CD14-positive monocyte (primary cell): ENCODE results near the gene ARFGAP3. TPM values are rescaled to one million over a fixed set of nuclear protein-coding genes. Genes with fewer than 3 reads are reported as not detected.

Experiments used
- DNase-seq, 3 donors: peaks; one replicate each; pipeline ENCODE4 v3.0.0-alpha.2; 2011 to 2022
- H2AFZ ChIP-seq: 2 replicates; pipeline ENCODE4 v1.6.0; 2012; ENCODE audit warnings: mild to moderate bottlenecking, low read depth, low read length, inconsistent platforms; ENCODE audit not compliant: insufficient read depth, poor library complexity, severe bottlenecking
- H3K27ac ChIP-seq, 2 donors: 1 replicate in 1 of 2; 2 replicates in 1 of 2; pipeline ENCODE4 v1.5.1; 2012 to 2013; ENCODE audit warnings: low read length in 2 of 2, control low read depth in 1 of 2, inconsistent platforms in 1 of 2, low read depth in 1 of 2, mild to moderate bottlenecking in 1 of 2
- H3K27me3 ChIP-seq, 2 donors: one replicate each; pipeline versions ENCODE4 v1.6.0 to v1.6.1; 2011 to 2013; ENCODE audit warnings: low read length in 2 of 2; ENCODE audit not compliant: control insufficient read depth in 2 of 2, insufficient read depth in 2 of 2
- H3K36me3 ChIP-seq, 2 donors: replicated peaks in 1 of 2; 1 replicate in 1 of 2; 2 replicates in 1 of 2; pipeline versions ENCODE4 v1.5.1 to v1.6.1; 2012 to 2013; ENCODE audit warnings: low read length in 2 of 2, control low read depth in 1 of 2, inconsistent platforms in 1 of 2, mild to moderate bottlenecking in 1 of 2; ENCODE audit not compliant: insufficient read depth in 2 of 2, control insufficient read depth in 1 of 2
- H3K4me1 ChIP-seq, 2 donors: 1 replicate in 1 of 2; 2 replicates in 1 of 2; pipeline versions ENCODE4 v1.5.1 to v1.6.1; 2012 to 2013; ENCODE audit warnings: low read length in 2 of 2, control low read depth in 1 of 2, inconsistent platforms in 1 of 2, mild to moderate bottlenecking in 1 of 2, moderate library complexity in 1 of 2; ENCODE audit not compliant: insufficient read depth in 2 of 2, control insufficient read depth in 1 of 2
- H3K4me2 ChIP-seq: replicated peaks from 2 replicates; pipeline ENCODE3; 2012; ENCODE audit warnings: low read length, moderate library complexity, mild to moderate bottlenecking; ENCODE audit not compliant: poor library complexity, severe bottlenecking; ENCODE audit errors: extremely low read depth
- H3K4me3 ChIP-seq, 3 experiments: fragments of 200-600 bp in 1 of 3; sonication (generic) in 1 of 3; replicated peaks in 1 of 3; 1 replicate in 2 of 3; 2 replicates in 1 of 3; pipeline ENCODE4 v1.5.1; 2011 to 2013; ENCODE audit warnings: low read length in 3 of 3, mild to moderate bottlenecking in 3 of 3, control low read depth in 2 of 3, low read depth in 2 of 3, inconsistent platforms in 1 of 3, moderate library complexity in 1 of 3
- H3K79me2 ChIP-seq: 2 replicates; pipeline ENCODE4 v1.6.0; 2012; ENCODE audit warnings: mild to moderate bottlenecking, control low read depth, inconsistent platforms, low read length, moderate library complexity; ENCODE audit not compliant: insufficient read depth
- H3K9ac ChIP-seq: 2 replicates; pipeline ENCODE4 v1.6.0; 2017; ENCODE audit warnings: low read length, mild to moderate bottlenecking; ENCODE audit not compliant: insufficient read depth, poor library complexity, severe bottlenecking
- H3K9me3 ChIP-seq, 2 donors: replicated peaks in 1 of 2; 1 replicate in 1 of 2; 2 replicates in 1 of 2; pipeline versions ENCODE4 v1.5.1 to v1.6.1; 2012 to 2013; ENCODE audit warnings: low read length in 2 of 2, control low read depth in 1 of 2; ENCODE audit not compliant: control insufficient read depth in 1 of 2, insufficient read depth in 1 of 2
- H4K20me1 ChIP-seq: 2 replicates; pipeline ENCODE4 v1.6.0; 2012; ENCODE audit warnings: mild to moderate bottlenecking, low read length, control low read depth, moderate library complexity; ENCODE audit not compliant: insufficient read depth
- H3K27ac Mint-ChIP-seq, 7 donors: one replicate each; pipeline ENCODE4 v1.8.0; 2020; ENCODE audit warnings: mild to moderate bottlenecking in 7 of 7, mixed read lengths in 7 of 7, moderate library complexity in 6 of 7, inconsistent platforms in 2 of 7
- H3K27me3 Mint-ChIP-seq, 3 donors: one replicate each; pipeline ENCODE4 v1.8.0; 2021 to 2022; ENCODE audit warnings: low read depth in 3 of 3, mild to moderate bottlenecking in 3 of 3, mixed read lengths in 3 of 3, moderate library complexity in 3 of 3, inconsistent platforms in 1 of 3
- H3K36me3 Mint-ChIP-seq, 2 donors: one replicate each; pipeline ENCODE4 v1.8.0; 2020; ENCODE audit warnings: mixed read lengths in 2 of 2, inconsistent platforms in 1 of 2, mild to moderate bottlenecking in 1 of 2
- H3K4me1 Mint-ChIP-seq: one replicate; pipeline ENCODE4 v1.8.0; 2020; ENCODE audit warnings: mild to moderate bottlenecking, mixed read lengths
- H3K4me3 Mint-ChIP-seq, 2 donors: one replicate each; pipeline ENCODE4 v1.8.0; 2020; ENCODE audit warnings: mild to moderate bottlenecking in 2 of 2, mixed read lengths in 2 of 2, moderate library complexity in 1 of 2
- H3K9me3 Mint-ChIP-seq, 7 donors: one replicate each; pipeline ENCODE4 v1.8.0; 2020 to 2022; ENCODE audit warnings: mixed read lengths in 7 of 7, mild to moderate bottlenecking in 6 of 7, moderate library complexity in 6 of 7, inconsistent platforms in 2 of 7
- WGBS: methylation state at CpG from one replicate; pipeline ENCODE4 v1.1.5; 2013; ENCODE audit warnings: missing lambda C conversion rate; ENCODE audit not compliant: insufficient coverage; 5-methylcytosine and 5-hydroxymethylcytosine counted together
- intact Hi-C, 2 donors: fragments of 100-400 bp; cut with micrococcal nuclease; formaldehyde crosslinking; loops; one replicate each; pipeline versions ENCODE4 v1.15.0 to v1.15.1; 2023
- polyA plus RNA-seq, 3 donors: library from polyadenylated mRNA; depleted of rRNA in 1 of 3; unstranded in 2 of 3; stranded (reverse) in 1 of 3; fragments of 300-500 nt in 2 of 3; fragments of >200 nt in 1 of 3; fragmentation: Illumina TruSeq in 2 of 3; gene quantifications; 1 replicate in 2 of 3; 2 replicates in 1 of 3; pipeline ENCODE4 v1.2.3, GENCODE V29; 2012 to 2021
- TF ChIP-seq, protein P1 (sequence below): fragments of 200-600 bp; IDR thresholded peaks from one replicate; pipeline ENCODE4 v1.8.0; 2022; ENCODE audit warnings: antibody characterized with exemption, mild to moderate bottlenecking

ARFGAP3 gene
- polyA plus RNA-seq, 3 donors: 22.3 to 38.7 (median 34.8) TPM

DNA sequence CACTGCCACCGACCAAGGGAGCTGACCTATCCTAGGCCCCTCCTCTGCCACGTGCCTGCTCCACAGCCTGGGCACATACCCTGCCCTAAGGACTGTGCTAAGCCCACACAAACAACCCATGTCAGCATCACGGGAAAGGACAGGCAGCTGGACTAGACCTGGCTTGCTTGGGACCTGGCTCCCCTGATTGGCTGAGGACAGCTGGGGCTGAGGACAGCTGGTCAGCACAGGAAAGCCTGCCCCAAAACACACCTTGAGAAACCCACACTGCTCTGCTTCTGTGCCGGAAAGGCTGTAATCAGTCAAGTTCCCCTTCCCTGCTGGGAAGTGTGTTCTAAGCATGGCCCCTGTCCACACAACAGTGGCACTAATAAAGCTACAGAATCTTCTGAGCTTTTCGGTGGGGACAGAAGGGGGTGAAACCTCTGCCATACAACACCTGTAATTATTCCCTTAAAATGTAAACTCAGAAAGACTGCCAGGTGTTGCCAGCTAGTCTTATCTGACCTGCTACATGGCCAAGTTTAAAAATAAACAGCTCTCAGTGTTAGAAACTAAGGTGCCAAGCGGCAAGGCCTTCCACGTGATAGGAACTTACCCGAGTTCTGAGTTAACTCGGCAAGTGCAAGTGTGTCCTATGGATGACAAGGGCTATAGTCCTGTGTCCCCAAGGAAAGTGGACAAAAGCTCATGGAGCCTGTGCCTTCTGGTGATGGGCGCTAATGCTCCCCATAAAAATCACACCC, 35.7 kb upstream of the ARFGAP3 start:
- Histone ChIP-seq H3K9me3 (no peaks in the 10 kb centered on the region), H3K4me3 (peak overlapping the region in 1 of 3 experiments; percentile 34), H3K27ac (peak overlapping the region; percentile 94), H4K20me1 (peaks cover 12% of the 10 kb centered on the region), H3K9ac (peak overlapping the region; percentile 41), H3K4me1 (peaks cover 98% of the 10 kb centered on the region in 2 donors), H3K36me3 (peaks cover 8 to 18% of the 10 kb centered on the region in 2 donors), H3K79me2 (peaks cover 50% of the 10 kb centered on the region), H3K4me2 (peak overlapping the region; percentile 33), H3K27me3 (no peaks in the 10 kb centered on the region), H2AFZ (peak overlapping the region; percentile 24)
- peak; percentile 48 to 68 (median 62) for DNase-seq
- Mint-ChIP-seq H3K9me3 (peaks cover 0 to 1% (median 0%) of the 10 kb centered on the region in 7 donors), H3K36me3 (peaks cover 16 to 34% of the 10 kb centered on the region in 2 donors), H3K27me3 (peaks cover 0 to 2% (median 0%) of the 10 kb centered on the region in 3 donors), H3K4me3 (no peak overlapping the region), H3K27ac (peak overlapping the region; percentile 92 to 99 (median 98)), H3K4me1 (peaks cover 98% of the 10 kb centered on the region)
- WGBS: 8% methylated on average over 7 of the region's 10 CpGs
- intact Hi-C loops: loop anchor here in 1 of 2 donors (5.0 kb wide), 1 partner anchor 85 kb away; no protein-coding TSS in a partner anchor
- TF ChIP-seq, protein P1, sequence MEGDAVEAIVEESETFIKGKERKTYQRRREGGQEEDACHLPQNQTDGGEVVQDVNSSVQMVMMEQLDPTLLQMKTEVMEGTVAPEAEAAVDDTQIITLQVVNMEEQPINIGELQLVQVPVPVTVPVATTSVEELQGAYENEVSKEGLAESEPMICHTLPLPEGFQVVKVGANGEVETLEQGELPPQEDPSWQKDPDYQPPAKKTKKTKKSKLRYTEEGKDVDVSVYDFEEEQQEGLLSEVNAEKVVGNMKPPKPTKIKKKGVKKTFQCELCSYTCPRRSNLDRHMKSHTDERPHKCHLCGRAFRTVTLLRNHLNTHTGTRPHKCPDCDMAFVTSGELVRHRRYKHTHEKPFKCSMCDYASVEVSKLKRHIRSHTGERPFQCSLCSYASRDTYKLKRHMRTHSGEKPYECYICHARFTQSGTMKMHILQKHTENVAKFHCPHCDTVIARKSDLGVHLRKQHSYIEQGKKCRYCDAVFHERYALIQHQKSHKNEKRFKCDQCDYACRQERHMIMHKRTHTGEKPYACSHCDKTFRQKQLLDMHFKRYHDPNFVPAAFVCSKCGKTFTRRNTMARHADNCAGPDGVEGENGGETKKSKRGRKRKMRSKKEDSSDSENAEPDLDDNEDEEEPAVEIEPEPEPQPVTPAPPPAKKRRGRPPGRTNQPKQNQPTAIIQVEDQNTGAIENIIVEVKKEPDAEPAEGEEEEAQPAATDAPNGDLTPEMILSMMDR: no peak

DNA sequence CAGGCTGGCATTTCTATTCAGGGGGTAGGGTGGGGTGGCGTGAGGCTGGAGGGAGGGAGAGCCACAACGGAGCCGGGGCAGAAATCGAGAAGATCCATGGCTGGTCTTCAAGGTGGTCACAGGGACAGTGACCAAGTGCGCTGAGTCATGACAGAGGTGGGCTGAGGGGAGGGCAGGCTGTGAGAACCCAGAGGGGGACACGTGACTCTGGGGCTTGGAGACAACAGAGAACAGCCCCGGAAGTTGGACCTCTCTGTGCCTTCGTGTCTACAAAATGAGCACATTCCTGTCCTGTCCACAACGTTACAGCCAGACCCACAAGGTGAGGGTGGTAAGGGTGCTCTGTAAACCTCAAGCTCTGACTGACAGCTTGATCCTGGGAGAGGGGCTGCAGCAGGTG, 35.1 kb upstream of the ARFGAP3 start:
- Histone ChIP-seq H3K4me1 (peaks cover 92 to 93% of the 10 kb centered on the region in 2 donors), H3K27me3 (no peaks in the 10 kb centered on the region), H3K9ac (peak overlapping the region; percentile 37), H2AFZ (peak overlapping the region; percentile 24), H3K36me3 (peaks cover 13 to 24% of the 10 kb centered on the region in 2 donors), H3K79me2 (peaks cover 44% of the 10 kb centered on the region), H3K4me2 (peak overlapping the region; percentile 33), H3K4me3 (peak overlapping the region in 1 of 3 experiments; percentile 34), H3K27ac (peak overlapping the region; percentile 94), H4K20me1 (peaks cover 12% of the 10 kb centered on the region), H3K9me3 (no peaks in the 10 kb centered on the region)
- DNase-seq: peak in 2 of 3 donors; percentile 15 to 37
- Mint-ChIP-seq H3K9me3 (peaks cover 0 to 1% (median 0%) of the 10 kb centered on the region in 7 donors), H3K4me1 (peaks cover 95% of the 10 kb centered on the region), H3K27ac (peak overlapping the region; percentile 92 to 99 (median 98)), H3K36me3 (peaks cover 22 to 37% of the 10 kb centered on the region in 2 donors), H3K27me3 (peaks cover 0 to 2% (median 0%) of the 10 kb centered on the region in 3 donors), H3K4me3 (no peak overlapping the region)
- TF ChIP-seq, protein P1: no peak
- WGBS: 45% methylated on average over 6 of the region's 9 CpGs
- intact Hi-C loops: loop anchor here in 1 of 2 donors (5.0 kb wide), 1 partner anchor 85 kb away; no protein-coding TSS in a partner anchor
